H1 (cell line): ENCODE results near the gene PNCK. TPM values are rescaled to one million over a fixed set of nuclear protein-coding genes. Genes with fewer than 3 reads are reported as not detected.

Experiments
- CTCF ChIA-PET: fragments of 300-600 bp; sonication (Branson Sonifier 250); formaldehyde crosslinking; loops from one replicate; lab custom pipeline; 2021; ENCODE audit not compliant: partially characterized antibody; lab: Charles Lee
- POLR2A ChIA-PET: fragments of 300-600 bp; sonication (Branson Sonifier 250); formaldehyde crosslinking; loops from one replicate; lab custom pipeline; 2021; ENCODE audit warnings: inconsistent platforms; ENCODE audit not compliant: partially characterized antibody; lab: Charles Lee
- DNase-seq, 2 experiments: peaks; one replicate each; pipeline versions ENCODE4 v3.0.0 to v3.0.0-alpha.2; 2010 to 2022; ENCODE audit warnings: low spot score in 2 of 2, low read depth in 1 of 2, mixed read lengths in 1 of 2
- FAIRE-seq: peaks from 2 replicates; lab custom pipeline; 2011; peaks lifted over from hg19 to GRCh38; lab: Jason Lieb, UNC
- H2AFZ ChIP-seq: 2 replicates; pipeline ENCODE4 v1.8.1; 2012; ENCODE audit warnings: low read length, inconsistent platforms
- H2AK5ac ChIP-seq: 2 replicates; pipeline ENCODE4 v1.6.1; 2013; ENCODE audit warnings: low read depth, low read length
- H2BK120ac ChIP-seq: replicated peaks from 2 replicates; pipeline ENCODE3; 2013; ENCODE audit warnings: low read depth, low read length, inconsistent platforms
- H2BK12ac ChIP-seq: 2 replicates; pipeline ENCODE4 v1.6.1; 2013; ENCODE audit warnings: low read depth, low read length
- H2BK15ac ChIP-seq: 2 replicates; pipeline ENCODE4 v1.6.1; 2013; ENCODE audit warnings: low read length
- H2BK20ac ChIP-seq: 2 replicates; pipeline ENCODE4 v1.6.1; 2013; ENCODE audit warnings: low read length
- H2BK5ac ChIP-seq: 2 replicates; pipeline ENCODE4 v1.6.1; 2013; ENCODE audit warnings: low read depth, low read length
- H3K14ac ChIP-seq: 2 replicates; pipeline ENCODE4 v1.6.1; 2013; ENCODE audit warnings: inconsistent platforms; ENCODE audit not compliant: insufficient read length
- H3K18ac ChIP-seq: 2 replicates; pipeline ENCODE4 v1.6.1; 2013; ENCODE audit warnings: low read length; ENCODE audit errors: extremely low read depth
- H3K23ac ChIP-seq: 2 replicates; pipeline ENCODE4 v1.6.1; 2013; ENCODE audit warnings: inconsistent platforms; ENCODE audit not compliant: insufficient read length
- H3K23me2 ChIP-seq: 2 replicates; pipeline ENCODE4 v1.6.1; 2013; ENCODE audit warnings: low read depth, low read length
- H3K27ac ChIP-seq: 2 replicates; pipeline ENCODE4 v1.6.1; 2011; ENCODE audit warnings: low read depth, low read length, inconsistent platforms
- H3K27me3 ChIP-seq, 4 experiments: replicated peaks in 1 of 4; 1 replicate in 1 of 4; 2 replicates in 3 of 4; pipeline versions ENCODE4 v1.6.1 to v1.8.1; 2011 to 2013; ENCODE audit warnings: low read length in 3 of 4, mild to moderate bottlenecking in 3 of 4, inconsistent platforms in 2 of 4, mixed read lengths in 2 of 4, moderate library complexity in 1 of 4; ENCODE audit not compliant: control insufficient read depth in 3 of 4, insufficient read depth in 3 of 4; ENCODE audit errors: extremely low read depth in 1 of 4
- H3K36me3 ChIP-seq, 4 experiments: 2 replicates each; pipeline versions ENCODE4 v1.6.1 to v1.8.1; 2011 to 2013; ENCODE audit warnings: mild to moderate bottlenecking in 4 of 4, low read length in 3 of 4, moderate library complexity in 2 of 4, control low read depth in 1 of 4, inconsistent platforms in 1 of 4; ENCODE audit not compliant: insufficient read depth in 4 of 4, control insufficient read depth in 2 of 4
- H3K4ac ChIP-seq: replicated peaks from 2 replicates; pipeline ENCODE3; 2013; ENCODE audit warnings: low read length, low read depth, mixed read lengths, inconsistent platforms; ENCODE audit not compliant: insufficient read length
- H3K4me1 ChIP-seq, 4 experiments: replicated peaks in 1 of 4; 1 replicate in 1 of 4; 2 replicates in 3 of 4; pipeline versions ENCODE4 v1.6.1 to v1.8.1; 2011 to 2013; ENCODE audit warnings: low read length in 3 of 4, inconsistent platforms in 2 of 4, mixed read lengths in 1 of 4; ENCODE audit not compliant: insufficient read depth in 4 of 4, control insufficient read depth in 3 of 4
- H3K4me2 ChIP-seq, 2 experiments: 2 replicates each; pipeline versions ENCODE4 v1.6.1 to v1.8.1; 2011 to 2013; ENCODE audit warnings: low read depth in 2 of 2, low read length in 2 of 2, control low read depth in 1 of 2, inconsistent platforms in 1 of 2, mild to moderate bottlenecking in 1 of 2; ENCODE audit not compliant: insufficient read depth in 1 of 2
- H3K4me3 ChIP-seq, 4 experiments: fragments of 200-600, 300-600 bp in 1 of 4; sonication (generic), shearing (Covaris generic), sonication (Bioruptor Twin) in 1 of 4; 2 replicates each; pipeline versions ENCODE4 v1.5.1 to v1.8.1; 2011 to 2016; ENCODE audit warnings: low read length in 4 of 4, low read depth in 3 of 4, control low read depth in 2 of 4, inconsistent platforms in 2 of 4, mild to moderate bottlenecking in 2 of 4, mixed read lengths in 1 of 4, moderate library complexity in 1 of 4; ENCODE audit not compliant: insufficient read depth in 2 of 4; ENCODE audit errors: extremely low read depth in 1 of 4
- H3K56ac ChIP-seq: replicated peaks from 2 replicates; pipeline ENCODE3; 2013; ENCODE audit warnings: low read depth, mild to moderate bottlenecking, mixed read lengths, low read length, inconsistent platforms; ENCODE audit not compliant: insufficient read length
- H3K79me1 ChIP-seq: 2 replicates; pipeline ENCODE4 v1.6.1; 2013; ENCODE audit warnings: low read depth, low read length, control low read depth
- H3K79me2 ChIP-seq, 2 experiments: 2 replicates each; pipeline versions ENCODE4 v1.6.1 to v1.8.1; 2012 to 2013; ENCODE audit warnings: low read length in 2 of 2, mild to moderate bottlenecking in 2 of 2, inconsistent platforms in 1 of 2; ENCODE audit not compliant: insufficient read depth in 2 of 2, control insufficient read depth in 1 of 2
- H3K9ac ChIP-seq, 4 experiments: replicated peaks in 1 of 4; 1 replicate in 1 of 4; 2 replicates in 3 of 4; pipeline versions ENCODE4 v1.6.1 to v1.8.1; 2011 to 2013; ENCODE audit warnings: low read depth in 3 of 4, low read length in 3 of 4, control low read depth in 2 of 4, mild to moderate bottlenecking in 2 of 4, moderate library complexity in 2 of 4, inconsistent platforms in 1 of 4; ENCODE audit errors: extremely low read depth in 1 of 4
- H3K9me3 ChIP-seq, 2 experiments: 2 replicates each; pipeline versions ENCODE4 v1.6.1 to v1.8.1; 2012 to 2013; ENCODE audit warnings: mild to moderate bottlenecking in 2 of 2, moderate library complexity in 2 of 2, control low read depth in 1 of 2, inconsistent platforms in 1 of 2, low read depth in 1 of 2, low read length in 1 of 2, mixed read lengths in 1 of 2; ENCODE audit not compliant: insufficient read depth in 2 of 2
- H4K20me1 ChIP-seq, 2 experiments: replicated peaks in 1 of 2; 2 replicates each; pipeline versions ENCODE3 to v1.8.1; 2011 to 2013; ENCODE audit warnings: inconsistent platforms in 2 of 2, low read length in 2 of 2, mild to moderate bottlenecking in 1 of 2; ENCODE audit not compliant: insufficient read depth in 2 of 2, control insufficient read depth in 1 of 2
- H4K5ac ChIP-seq: 2 replicates; pipeline ENCODE4 v1.6.1; 2013; ENCODE audit warnings: low read length, low read depth, mixed read lengths, inconsistent platforms; ENCODE audit not compliant: insufficient read length
- H4K8ac ChIP-seq: 2 replicates; pipeline ENCODE4 v1.8.0; 2013; ENCODE audit warnings: mild to moderate bottlenecking, moderate library complexity, low read length, inconsistent platforms; ENCODE audit not compliant: insufficient read depth; ENCODE audit errors: extremely low read depth
- H4K91ac ChIP-seq: replicated peaks from 2 replicates; pipeline ENCODE3; 2013; ENCODE audit warnings: low read length, mixed read lengths, inconsistent platforms; ENCODE audit not compliant: insufficient read length
- CTCF ChIP-seq, 3 experiments: IDR thresholded peaks; 1 replicate in 2 of 3; 2 replicates in 1 of 3; pipeline versions ENCODE4 v1.5.1 to v1.6.1; 2011; ENCODE audit warnings: low read length in 3 of 3, mild to moderate bottlenecking in 3 of 3, inconsistent platforms in 2 of 3, low read depth in 1 of 3, moderate library complexity in 1 of 3; ENCODE audit not compliant: insufficient read depth in 1 of 3; ENCODE audit errors: control extremely low read depth in 1 of 3
- EP300 ChIP-seq, 2 experiments: IDR thresholded peaks; 1 replicate in 1 of 2; 2 replicates in 1 of 2; pipeline ENCODE4 v1.6.1; 2011 to 2012; ENCODE audit warnings: low read depth in 2 of 2, low read length in 2 of 2, mild to moderate bottlenecking in 2 of 2, borderline replicate concordance in 1 of 2, inconsistent platforms in 1 of 2, moderate library complexity in 1 of 2
- GTF2F1 ChIP-seq: IDR thresholded peaks from 2 replicates; pipeline ENCODE4 v1.6.1; 2012; ENCODE audit warnings: low read depth, low read length, improper control_type of control experiment, borderline replicate concordance
- HDAC2 ChIP-seq, 2 experiments: fragments of 300-600 bp in 1 of 2; sonication (generic) in 1 of 2; IDR thresholded peaks; 2 replicates each; pipeline ENCODE4 v1.6.1; 2011 to 2012; ENCODE audit warnings: low read depth in 2 of 2, low read length in 2 of 2, mild to moderate bottlenecking in 2 of 2, moderate library complexity in 2 of 2, borderline replicate concordance in 1 of 2, inconsistent platforms in 1 of 2
- MAX ChIP-seq: IDR thresholded peaks from 2 replicates; pipeline ENCODE4 v1.6.1; 2012; ENCODE audit warnings: inconsistent platforms
- NRF1 ChIP-seq: IDR thresholded peaks from 2 replicates; pipeline ENCODE4 v1.6.1; 2011; ENCODE audit warnings: mild to moderate bottlenecking, low read depth, low read length, improper control_type of control experiment
- TCF12 ChIP-seq: IDR thresholded peaks from 2 replicates; pipeline ENCODE4 v1.6.1; 2011; ENCODE audit warnings: low read depth, mild to moderate bottlenecking, low read length
- YY1 ChIP-seq: IDR thresholded peaks from 2 replicates; pipeline ENCODE4 v1.6.1; 2011; ENCODE audit warnings: low read depth, mild to moderate bottlenecking, low read length
- WGBS, 2 experiments: shearing (Covaris generic) in 1 of 2; methylation state at CpG; one replicate each; pipeline versions ENCODE4 v1.1.6 to v1.1.7; 2013 to 2015; ENCODE audit warnings: low lambda C conversion rate in 2 of 2, mixed read lengths in 2 of 2, inconsistent platforms in 1 of 2, low coverage in 1 of 2, missing lambda C conversion rate in 1 of 2; ENCODE audit not compliant: insufficient replicate concordance in 2 of 2, insufficient coverage in 1 of 2, insufficient read length in 1 of 2; ENCODE audit errors: extremely low coverage in 1 of 2, missing lambda C conversion rate in 1 of 2; 5-methylcytosine and 5-hydroxymethylcytosine counted together
- polyA plus RNA-seq, 7 experiments: library from polyadenylated mRNA; depleted of rRNA in 3 of 7; stranded (reverse) in 5 of 7; unstranded in 2 of 7; fragments of >200 nt in 5 of 7; fragments of 200-250 nt in 2 of 7; gene quantifications; 1 replicate in 5 of 7; 2 replicates in 1 of 7; 4 replicates in 1 of 7; pipeline versions ENCODE4 v1.2.1 to v1.2.3, GENCODE V29; 2011 to 2013; ENCODE audit warnings: missing spikeins in 2 of 7, mixed read lengths in 2 of 7
- total RNA-seq: library from RNA; stranded (reverse); fragmentation: NEBNext Ultra II Directional; extraction: Animal tissue kit (Norgen Biotek cat#: 25700); gene quantifications from 2 replicates; pipeline ENCODE4 v1.2.1, GENCODE V29; 2021

The PNCK gene
- total and polyA plus RNA-seq, 2 of the 8 experiments (the other 6 are each of a cell fraction or from before 2014, with no cell fraction given), result 6.2 to 6.3 TPM

- Histone ChIP-seq H3K18ac (no peak overlapping the region), H2BK20ac (no peak overlapping the region), H4K91ac (no peak overlapping the region), H3K9ac (no peak overlapping the region), H3K4ac (no peak overlapping the region), H3K14ac (no peak overlapping the region), H2BK15ac (no peak overlapping the region), H4K8ac (no peak overlapping the region), H2BK5ac (no peak overlapping the region), H4K5ac (no peak overlapping the region), H2AK5ac (no peak overlapping the region), H3K23me2 (no peaks in the 10 kb centered on the region), H3K23ac (no peak overlapping the region), H3K79me1 (no peaks in the 10 kb centered on the region), H2BK120ac (no peak overlapping the region), H3K56ac (no peak overlapping the region), H4K20me1 (no peaks in the 10 kb centered on the region), H3K79me2 (no peaks in the 10 kb centered on the region), H2BK12ac (no peak overlapping the region), H3K4me3 (no peak overlapping the region), H3K9me3 (no peaks in the 10 kb centered on the region), H3K4me1 (no peaks in the 10 kb centered on the region), H3K4me2 (no peak overlapping the region), H2AFZ (no peak overlapping the region), H3K36me3 (no peaks in the 10 kb centered on the region), H3K27ac (no peak overlapping the region), H3K27me3 (no peaks in the 10 kb centered on the region)
- no peak for FAIRE-seq
- TF ChIP-seq MAX (no peak), HDAC2 (IDR thresholded peaks at IDR 0.05; ENCODE audit: borderline replicate concordance in 1 of 2, low read depth in 2 of 2, low read length in 2 of 2) (no peak), NRF1 (no peak), GTF2F1 (no peak), TCF12 (no peak), EP300 (IDR thresholded peaks at IDR 0.05; ENCODE audit: borderline replicate concordance in 1 of 2, low read depth in 2 of 2, low read length in 2 of 2) (no peak), YY1 (no peak), CTCF (IDR thresholded peaks at IDR 0.05; ENCODE audit: control extremely low read depth in 1 of 3, insufficient read depth in 1 of 3, low read depth in 1 of 3, low read length in 3 of 3) (no peak)
- 87% methylated on average over 5 of the region's 5 CpGs; no CpG with 5 or more reads in 1 of the 2 experiments for WGBS, 2 experiments
- no peak for DNase-seq
- CTCF ChIA-PET, result no interaction called here
- POLR2A ChIA-PET, result no interaction called here
These were observed 53.0 kb downstream of the PNCK start for GRCh38 chrX:153620576-153620975.
